Neural crest cell (in vitro differentiated cells): ENCODE measurements around the gene NHERF2. TPM values are rescaled to one million over a fixed set of nuclear protein-coding genes. Genes with fewer than 3 reads are reported as not detected.

Experiments
- DNase-seq: peaks from one replicate; pipeline ENCODE4 v3.0.0; 2021; ENCODE audit warnings: low read depth, mixed read lengths, low spot score
- H3K27ac Mint-ChIP-seq: one replicate; pipeline ENCODE4 v1.8.0; 2021; ENCODE audit warnings: mild to moderate bottlenecking, mixed read lengths; ENCODE audit not compliant: unreplicated experiment
- H3K27me3 Mint-ChIP-seq: 2 replicates; pipeline ENCODE4 v1.8.0; 2021; ENCODE audit warnings: low read depth, mild to moderate bottlenecking, mixed read lengths
- H3K36me3 Mint-ChIP-seq: 2 replicates; pipeline ENCODE4 v1.8.0; 2021; ENCODE audit warnings: low read depth, mild to moderate bottlenecking, mixed read lengths
- H3K4me1 Mint-ChIP-seq: 2 replicates; pipeline ENCODE4 v1.8.0; 2021; ENCODE audit warnings: mixed read lengths
- H3K4me3 Mint-ChIP-seq: one replicate; pipeline ENCODE4 v1.8.0; 2021; ENCODE audit warnings: mild to moderate bottlenecking, mixed read lengths
- H3K9me3 Mint-ChIP-seq: 2 replicates; pipeline ENCODE4 v1.8.0; 2021; ENCODE audit warnings: mixed read lengths
- total RNA-seq: library from RNA; stranded (reverse); gene quantifications from 2 replicates; pipeline ENCODE4 v1.2.1, GENCODE V29; 2021
- TF ChIP-seq, protein P1 (sequence below): fragments of 200-600 bp; sonication (generic); conservative IDR thresholded peaks from 2 replicates; pipeline ENCODE4 v1.5.0; 2021; ENCODE audit warnings: antibody characterized with exemption, mild to moderate bottlenecking

The NHERF2 gene
- total RNA-seq, 1 donor from 2014 or later = 8.1 TPM

DNA sequence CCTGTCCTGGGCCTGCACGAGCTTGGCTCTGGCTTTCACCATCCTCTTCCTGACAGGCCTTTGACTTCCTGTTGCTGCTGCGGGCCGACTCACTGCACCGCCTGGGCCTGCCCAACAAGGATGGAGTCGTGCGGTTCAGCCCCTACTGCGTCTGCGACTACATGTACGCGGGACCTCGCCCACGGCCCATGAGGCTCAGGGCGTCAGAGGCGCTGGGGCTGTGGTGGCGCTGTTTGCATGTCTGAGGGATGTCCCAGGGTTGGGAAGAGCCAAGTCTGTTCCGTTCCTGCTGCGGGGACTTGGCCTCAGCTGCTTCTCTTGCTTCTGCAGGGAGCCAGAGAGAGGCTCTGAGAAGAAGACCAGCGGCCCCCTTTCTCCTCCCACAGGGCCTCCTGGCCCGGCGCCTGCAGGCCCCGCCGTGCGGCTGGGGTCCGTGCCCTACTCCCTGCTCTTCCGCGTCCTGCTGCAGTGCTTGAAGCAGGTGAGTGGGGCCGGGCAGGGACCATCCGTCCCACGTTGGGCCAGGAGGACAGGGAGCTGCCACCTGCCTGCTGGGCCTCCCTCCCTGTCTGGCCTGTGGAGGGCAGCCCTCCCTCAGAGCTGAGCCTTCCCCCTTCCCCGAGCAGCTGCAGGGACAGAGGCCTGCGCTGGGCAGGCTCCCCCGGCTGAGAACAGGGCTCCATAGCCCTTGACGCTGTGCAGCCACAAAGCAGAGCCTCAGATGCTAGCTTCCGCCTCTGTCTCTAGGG lies 44.9 kb downstream of the NHERF2 start:
- H3K27me3 Mint-ChIP-seq = no peaks in the 10 kb centered on the region
- DNase-seq = no peak

DNA sequence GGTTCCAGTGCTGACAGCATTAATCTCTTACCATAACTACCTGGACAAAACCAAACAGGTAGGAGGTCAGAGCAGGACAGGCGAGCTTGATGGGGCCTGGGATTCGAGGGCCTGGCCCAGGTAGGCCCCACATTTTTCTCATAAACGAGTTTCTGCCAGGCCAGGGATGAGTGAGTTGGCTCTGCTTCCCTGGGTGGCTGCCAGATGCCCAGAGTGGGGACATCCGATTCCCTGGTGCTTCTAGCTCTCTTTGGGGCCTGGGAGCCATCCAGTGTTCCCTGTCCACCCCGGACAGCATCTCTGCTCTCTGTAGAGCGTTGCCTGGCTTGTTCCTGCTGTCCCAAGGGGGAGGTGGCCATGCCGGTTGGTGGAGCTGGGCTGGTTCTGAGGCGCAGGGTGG lies 46.2 kb downstream of the NHERF2 start:
- Mint-ChIP-seq H3K4me3 (no peak overlapping the region), H3K9me3 (no peaks in the 10 kb centered on the region), H3K27me3 (no peaks in the 10 kb centered on the region), H3K4me1 (no peaks in the 10 kb centered on the region), H3K36me3 (no peaks in the 10 kb centered on the region), H3K27ac (no peak overlapping the region)
- DNase-seq = no peak
- TF ChIP-seq, protein P1, sequence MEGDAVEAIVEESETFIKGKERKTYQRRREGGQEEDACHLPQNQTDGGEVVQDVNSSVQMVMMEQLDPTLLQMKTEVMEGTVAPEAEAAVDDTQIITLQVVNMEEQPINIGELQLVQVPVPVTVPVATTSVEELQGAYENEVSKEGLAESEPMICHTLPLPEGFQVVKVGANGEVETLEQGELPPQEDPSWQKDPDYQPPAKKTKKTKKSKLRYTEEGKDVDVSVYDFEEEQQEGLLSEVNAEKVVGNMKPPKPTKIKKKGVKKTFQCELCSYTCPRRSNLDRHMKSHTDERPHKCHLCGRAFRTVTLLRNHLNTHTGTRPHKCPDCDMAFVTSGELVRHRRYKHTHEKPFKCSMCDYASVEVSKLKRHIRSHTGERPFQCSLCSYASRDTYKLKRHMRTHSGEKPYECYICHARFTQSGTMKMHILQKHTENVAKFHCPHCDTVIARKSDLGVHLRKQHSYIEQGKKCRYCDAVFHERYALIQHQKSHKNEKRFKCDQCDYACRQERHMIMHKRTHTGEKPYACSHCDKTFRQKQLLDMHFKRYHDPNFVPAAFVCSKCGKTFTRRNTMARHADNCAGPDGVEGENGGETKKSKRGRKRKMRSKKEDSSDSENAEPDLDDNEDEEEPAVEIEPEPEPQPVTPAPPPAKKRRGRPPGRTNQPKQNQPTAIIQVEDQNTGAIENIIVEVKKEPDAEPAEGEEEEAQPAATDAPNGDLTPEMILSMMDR = no peak

More for the DNA sequence above, 44.9 kb downstream of the NHERF2 start:
- no peaks in the 10 kb centered on the region for H3K9me3 Mint-ChIP-seq
- TF ChIP-seq, protein P1 = no peak
- H3K36me3 Mint-ChIP-seq = no peaks in the 10 kb centered on the region
- H3K4me1 Mint-ChIP-seq = no peaks in the 10 kb centered on the region
- H3K27ac Mint-ChIP-seq = no peak overlapping the region
- H3K4me3 Mint-ChIP-seq = no peak overlapping the region

DNA sequence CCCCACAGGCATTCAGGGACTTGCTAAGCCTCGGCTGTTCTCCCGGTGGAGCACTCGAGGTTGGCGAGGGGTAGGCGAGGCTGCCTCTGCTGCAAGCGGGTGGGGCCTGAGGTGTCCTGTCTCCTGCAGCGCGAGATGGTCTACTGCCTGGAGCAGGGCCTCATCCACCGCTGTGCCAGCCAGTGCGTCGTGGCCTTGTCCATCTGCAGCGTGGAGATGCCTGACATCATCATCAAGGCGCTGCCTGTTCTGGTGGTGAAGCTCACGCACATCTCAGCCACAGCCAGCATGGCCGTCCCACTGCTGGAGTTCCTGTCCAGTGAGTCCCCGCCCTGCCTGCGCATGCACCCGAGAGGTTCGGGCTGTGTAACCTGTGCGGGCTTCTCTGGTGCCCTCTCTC lies 47.4 kb downstream of the NHERF2 start:
- TF ChIP-seq, protein P1 = no peak
- no peaks in the 10 kb centered on the region for H3K27me3 Mint-ChIP-seq
- no peaks in the 10 kb centered on the region for H3K9me3 Mint-ChIP-seq
- no peaks in the 10 kb centered on the region for H3K4me1 Mint-ChIP-seq
- no peaks in the 10 kb centered on the region for H3K36me3 Mint-ChIP-seq
- no peak for DNase-seq
- no peak overlapping the region for H3K4me3 Mint-ChIP-seq
- H3K27ac Mint-ChIP-seq = no peak overlapping the region

DNA sequence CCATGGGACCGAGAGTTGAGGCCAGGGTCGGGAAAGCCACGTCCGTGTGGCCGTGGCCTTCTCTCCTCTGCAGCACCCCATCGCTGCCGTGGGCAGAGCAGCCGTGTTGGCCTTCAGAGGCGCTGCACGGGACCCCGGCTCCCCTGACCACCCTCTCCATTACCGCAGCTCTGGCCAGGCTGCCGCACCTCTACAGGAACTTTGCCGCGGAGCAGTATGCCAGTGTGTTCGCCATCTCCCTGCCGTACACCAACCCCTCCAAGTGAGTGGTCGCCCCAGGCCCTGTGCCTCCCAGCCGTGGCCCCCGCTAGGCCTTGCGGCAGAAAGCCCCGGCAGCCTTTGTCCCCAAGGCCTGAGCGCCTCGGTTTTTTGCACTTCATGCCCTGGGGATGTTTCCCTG lies 48.9 kb downstream of the NHERF2 start:
- no peaks in the 10 kb centered on the region for H3K36me3 Mint-ChIP-seq
- no peaks in the 10 kb centered on the region for H3K27me3 Mint-ChIP-seq
- H3K9me3 Mint-ChIP-seq = no peaks in the 10 kb centered on the region

DNA sequence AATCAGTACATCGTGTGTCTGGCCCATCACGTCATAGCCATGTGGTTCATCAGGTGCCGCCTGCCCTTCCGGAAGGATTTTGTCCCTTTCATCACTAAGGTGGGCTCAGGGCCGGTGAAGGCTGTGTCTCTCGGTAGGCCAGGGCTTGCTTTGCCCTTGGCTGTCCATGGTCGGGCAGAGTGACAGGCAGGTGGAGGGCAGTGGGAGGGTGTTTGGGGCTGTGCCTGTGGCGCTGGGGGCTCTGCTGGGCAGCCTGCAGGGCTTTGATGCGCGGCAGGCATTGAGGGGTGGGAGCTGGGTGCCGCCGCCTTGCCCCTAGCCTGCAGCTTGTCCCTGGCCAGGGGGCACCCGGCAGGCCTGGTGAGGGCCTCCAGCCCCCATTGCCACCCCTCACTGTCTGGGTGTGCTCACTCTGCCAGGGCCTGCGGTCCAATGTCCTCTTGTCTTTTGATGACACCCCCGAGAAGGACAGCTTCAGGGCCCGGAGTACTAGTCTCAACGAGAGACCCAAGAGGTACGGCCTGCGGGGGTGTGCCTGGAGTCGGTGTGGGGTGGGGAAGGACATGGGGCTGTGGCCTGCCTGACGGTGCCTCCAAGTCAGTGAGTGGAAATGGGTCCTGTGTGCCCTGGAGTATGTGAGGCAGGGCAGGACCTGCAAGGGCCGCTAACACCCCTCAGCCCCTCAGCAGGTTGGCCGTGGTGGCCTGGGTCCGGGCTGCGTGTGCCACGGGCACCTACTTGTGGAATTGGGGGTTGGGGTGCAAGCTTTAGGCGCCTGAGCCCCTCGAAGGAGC lies 49.6 kb downstream of the NHERF2 start:
- Mint-ChIP-seq H3K27ac (no peak overlapping the region), H3K27me3 (no peaks in the 10 kb centered on the region), H3K4me3 (no peak overlapping the region), H3K4me1 (no peaks in the 10 kb centered on the region), H3K36me3 (no peaks in the 10 kb centered on the region), H3K9me3 (no peaks in the 10 kb centered on the region)
- TF ChIP-seq, protein P1 = no peak
- no peak for DNase-seq

More for the DNA sequence above, 48.9 kb downstream of the NHERF2 start:
- Mint-ChIP-seq H3K27ac (no peak overlapping the region), H3K4me1 (no peaks in the 10 kb centered on the region), H3K4me3 (no peak overlapping the region)
- DNase-seq = no peak
- TF ChIP-seq, protein P1 = no peak
